ENCODE measurements around the gene TNFRSF1A.

TNFRSF1A gene

DNA sequence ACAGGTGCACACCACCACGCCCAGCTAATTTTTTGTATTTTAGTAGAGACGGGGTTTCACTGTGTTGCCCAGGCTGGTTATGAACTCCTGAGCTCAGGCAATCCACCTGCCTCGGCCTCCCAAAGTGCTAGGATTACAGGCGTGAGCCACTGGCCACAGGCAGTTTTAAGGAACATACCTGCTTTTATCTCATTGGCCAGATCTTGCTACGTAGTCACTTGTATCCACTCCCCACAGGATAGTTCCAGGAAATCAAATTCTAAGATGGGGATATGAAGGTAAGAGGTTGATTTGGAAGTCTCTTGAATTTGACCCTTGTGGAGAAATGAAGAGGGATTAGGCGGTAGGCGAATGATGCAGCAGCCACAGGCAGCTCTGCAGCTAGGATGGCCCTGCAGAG lies 40.2 kb downstream of the TNFRSF1A start:
- H3K9ac ChIP-seq (ENCODE audit: low read depth, low read length, poor library complexity, severe bottlenecking) = no peak overlapping the region
- H2AFZ ChIP-seq (ENCODE audit: low read length) = no peak overlapping the region
- no peaks in the 10 kb centered on the region for H3K9me3 ChIP-seq (ENCODE audit: insufficient read depth, low read depth, low read length)
- no peaks in the 10 kb centered on the region for H3K27me3 ChIP-seq (ENCODE audit: insufficient read depth, low read length, poor library complexity, severe bottlenecking)
- H3K4me1 ChIP-seq (ENCODE audit: insufficient read depth, low read length, poor library complexity, severe bottlenecking) = no peaks in the 10 kb centered on the region
- no peaks in the 10 kb centered on the region for H3K36me3 ChIP-seq (ENCODE audit: insufficient read depth, low read length)
- no peak overlapping the region for H3K4me2 ChIP-seq (ENCODE audit: low read depth, low read length, poor library complexity, severe bottlenecking)
- H3F3A ChIP-seq (ENCODE audit: low read depth) = no peaks in the 10 kb centered on the region
- no peaks in the 10 kb centered on the region for H3K9me2 ChIP-seq (replicated peaks; ENCODE audit: low read depth, low read length)
- H3K79me2 ChIP-seq (ENCODE audit: insufficient read depth, low read length) = no peaks in the 10 kb centered on the region
- no peaks in the 10 kb centered on the region for H4K20me1 ChIP-seq (ENCODE audit: insufficient read depth, low read length, poor library complexity, severe bottlenecking)
- no peak overlapping the region for H3K4me3 ChIP-seq (ENCODE audit: low read length, poor library complexity, severe bottlenecking)
- TF ChIP-seq, protein P1, sequence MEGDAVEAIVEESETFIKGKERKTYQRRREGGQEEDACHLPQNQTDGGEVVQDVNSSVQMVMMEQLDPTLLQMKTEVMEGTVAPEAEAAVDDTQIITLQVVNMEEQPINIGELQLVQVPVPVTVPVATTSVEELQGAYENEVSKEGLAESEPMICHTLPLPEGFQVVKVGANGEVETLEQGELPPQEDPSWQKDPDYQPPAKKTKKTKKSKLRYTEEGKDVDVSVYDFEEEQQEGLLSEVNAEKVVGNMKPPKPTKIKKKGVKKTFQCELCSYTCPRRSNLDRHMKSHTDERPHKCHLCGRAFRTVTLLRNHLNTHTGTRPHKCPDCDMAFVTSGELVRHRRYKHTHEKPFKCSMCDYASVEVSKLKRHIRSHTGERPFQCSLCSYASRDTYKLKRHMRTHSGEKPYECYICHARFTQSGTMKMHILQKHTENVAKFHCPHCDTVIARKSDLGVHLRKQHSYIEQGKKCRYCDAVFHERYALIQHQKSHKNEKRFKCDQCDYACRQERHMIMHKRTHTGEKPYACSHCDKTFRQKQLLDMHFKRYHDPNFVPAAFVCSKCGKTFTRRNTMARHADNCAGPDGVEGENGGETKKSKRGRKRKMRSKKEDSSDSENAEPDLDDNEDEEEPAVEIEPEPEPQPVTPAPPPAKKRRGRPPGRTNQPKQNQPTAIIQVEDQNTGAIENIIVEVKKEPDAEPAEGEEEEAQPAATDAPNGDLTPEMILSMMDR (conservative IDR thresholded peaks at IDR 0.05; ENCODE audit: low read length) = no peak
- no peak for TF ChIP-seq EZH2phosphoT487 (IDR thresholded peaks at IDR 0.05; ENCODE audit: borderline replicate concordance)

DNA sequence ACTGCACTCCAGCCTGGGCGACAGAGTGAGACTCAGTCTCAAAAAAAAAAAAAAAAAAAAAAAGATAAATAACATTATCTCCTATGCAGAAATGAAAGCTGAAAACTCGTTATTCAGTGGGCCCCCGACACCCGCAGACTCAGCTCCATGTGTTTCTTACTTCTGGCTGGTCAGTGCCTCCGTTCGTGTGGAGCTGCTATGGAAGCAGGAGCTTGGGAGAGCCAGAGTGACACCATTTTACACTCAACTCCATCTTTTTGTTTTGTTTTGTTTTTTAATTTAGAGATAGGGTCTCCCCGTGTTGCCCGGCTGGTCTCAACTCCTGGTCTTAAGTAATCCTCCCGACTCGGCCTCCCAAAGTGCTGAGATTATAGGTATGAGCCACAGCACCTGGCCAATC lies 44.7 kb downstream of the TNFRSF1A start:
- no peaks in the 10 kb centered on the region for H3K36me3 ChIP-seq (ENCODE audit: insufficient read depth, low read length)
- H2AFZ ChIP-seq (ENCODE audit: low read length) = no peak overlapping the region
- H3K9ac ChIP-seq (ENCODE audit: low read depth, low read length, poor library complexity, severe bottlenecking) = no peak overlapping the region
- peaks cover 4% of the 10 kb centered on the region for H3K4me1 ChIP-seq (ENCODE audit: insufficient read depth, low read length, poor library complexity, severe bottlenecking)
- H3K27me3 ChIP-seq (ENCODE audit: insufficient read depth, low read length, poor library complexity, severe bottlenecking) = no peaks in the 10 kb centered on the region
- no peaks in the 10 kb centered on the region for H4K20me1 ChIP-seq (ENCODE audit: insufficient read depth, low read length, poor library complexity, severe bottlenecking)
- no peak overlapping the region for H3K4me2 ChIP-seq (ENCODE audit: low read depth, low read length, poor library complexity, severe bottlenecking)
- H3K9me2 ChIP-seq (replicated peaks; ENCODE audit: low read depth, low read length) = no peaks in the 10 kb centered on the region
- H3K79me2 ChIP-seq (ENCODE audit: insufficient read depth, low read length) = no peaks in the 10 kb centered on the region
- TF ChIP-seq, protein P1 (conservative IDR thresholded peaks at IDR 0.05; ENCODE audit: low read length) = no peak
- TF ChIP-seq EZH2phosphoT487 (IDR thresholded peaks at IDR 0.05; ENCODE audit: borderline replicate concordance) = no peak
- H3K9me3 ChIP-seq (ENCODE audit: insufficient read depth, low read depth, low read length) = no peaks in the 10 kb centered on the region
- no peak overlapping the region for H3K4me3 ChIP-seq (ENCODE audit: low read length, poor library complexity, severe bottlenecking)
- no peaks in the 10 kb centered on the region for H3F3A ChIP-seq (ENCODE audit: low read depth)

DNA sequence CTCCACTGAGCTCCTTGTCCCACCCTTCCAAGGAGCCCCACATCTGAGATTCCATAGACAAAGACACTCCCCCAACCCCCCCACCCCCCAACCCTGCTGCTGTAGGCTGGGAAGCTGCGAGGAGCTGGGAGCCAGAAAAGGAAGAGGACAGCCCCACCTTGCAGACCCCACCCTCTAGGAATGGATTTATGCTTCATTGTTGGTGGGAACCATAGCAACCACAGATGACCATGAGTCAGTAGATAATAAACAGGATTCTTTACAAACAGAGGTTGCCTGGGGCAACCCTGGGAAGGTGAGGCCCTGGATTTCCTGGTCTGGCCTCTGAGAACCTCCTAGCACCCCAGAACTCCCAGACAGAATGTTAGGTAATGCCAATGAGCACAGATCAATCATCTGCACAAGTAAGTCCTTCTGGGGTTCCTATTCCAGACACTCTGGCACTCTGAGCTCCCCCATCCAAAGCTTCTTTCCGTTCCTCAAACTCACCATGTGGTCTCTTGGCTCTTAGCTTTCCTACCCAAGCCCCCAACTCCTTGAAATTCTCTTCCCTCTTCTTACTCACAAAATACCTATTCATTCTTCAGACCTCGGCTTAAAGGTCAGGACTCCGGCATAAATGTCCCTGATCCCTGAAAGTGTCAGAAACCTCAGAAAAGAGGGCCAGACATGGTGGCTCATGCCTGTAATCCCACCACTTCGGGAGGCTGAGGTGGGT lies 46.6 kb downstream of the TNFRSF1A start:
- no peaks in the 10 kb centered on the region for H3K9me3 ChIP-seq (ENCODE audit: insufficient read depth, low read depth, low read length)
- no peak overlapping the region for H2AFZ ChIP-seq (ENCODE audit: low read length)
- H3K9ac ChIP-seq (ENCODE audit: low read depth, low read length, poor library complexity, severe bottlenecking) = no peak overlapping the region
- H3F3A ChIP-seq (ENCODE audit: low read depth) = no peaks in the 10 kb centered on the region
- no peaks in the 10 kb centered on the region for H4K20me1 ChIP-seq (ENCODE audit: insufficient read depth, low read length, poor library complexity, severe bottlenecking)
- no peak overlapping the region for H3K4me2 ChIP-seq (ENCODE audit: low read depth, low read length, poor library complexity, severe bottlenecking)
- no peaks in the 10 kb centered on the region for H3K9me2 ChIP-seq (replicated peaks; ENCODE audit: low read depth, low read length)
- no peaks in the 10 kb centered on the region for H3K27me3 ChIP-seq (ENCODE audit: insufficient read depth, low read length, poor library complexity, severe bottlenecking)
- TF ChIP-seq, protein P1 (conservative IDR thresholded peaks at IDR 0.05; ENCODE audit: low read length) = no peak
- TF ChIP-seq EZH2phosphoT487 (IDR thresholded peaks at IDR 0.05; ENCODE audit: borderline replicate concordance) = no peak
- H3K36me3 ChIP-seq (ENCODE audit: insufficient read depth, low read length) = no peaks in the 10 kb centered on the region
- no peaks in the 10 kb centered on the region for H3K79me2 ChIP-seq (ENCODE audit: insufficient read depth, low read length)
- no peak overlapping the region for H3K4me3 ChIP-seq (ENCODE audit: low read length, poor library complexity, severe bottlenecking)
- H3K4me1 ChIP-seq (ENCODE audit: insufficient read depth, low read length, poor library complexity, severe bottlenecking) = peaks cover 4% of the 10 kb centered on the region

Measured in Loucy (cell line).